GM12878 (cell line): Measurements from ENCODE around the gene TAAR9. TPM values are rescaled to one million over a fixed set of nuclear protein-coding genes. Genes with fewer than 3 reads are reported as not detected.

Experiments
- ATAC-seq: fragments of 200-7000 bp; cut with Tn5 transposase; 3 replicates; pipeline ENCODE4 v1.9.1; 2020; ENCODE audit warnings: mild to moderate bottlenecking, moderate library complexity
- Bru-seq: library from RNA; stranded (reverse); fragments of 400-500 nt; gene quantifications from one replicate; lab custom pipeline; 2021; lab: Mats Ljungman, UMichigan
- BruChase-seq, 2 experiments: library from RNA; stranded (reverse); fragments of 400-500 nt; gene quantifications; one replicate each; lab custom pipeline; 2021; lab: Mats Ljungman, UMichigan
- BruUV-seq: library from RNA; stranded (reverse); fragments of 400-500 nt; replicated peaks from 2 replicates; lab custom pipeline; 2021; lab: Mats Ljungman, UMichigan
- CTCF ChIA-PET: fragments of 300-600 bp; sonication (Branson Sonifier 250); formaldehyde crosslinking; extraction: SDS; loops from one replicate; lab custom pipeline; 2021; ENCODE audit warnings: inconsistent platforms; lab: Yijun Ruan, JAX
- POLR2A ChIA-PET: fragments of 350-600 bp; formaldehyde crosslinking; extraction: SDS; loops from one replicate; lab custom pipeline; 2021; ENCODE audit warnings: inconsistent platforms; lab: Charles Lee
- RAD21 ChIA-PET: fragments of 300-600 bp; sonication (Branson Sonifier 250); formaldehyde crosslinking; loops from one replicate; lab custom pipeline; 2023; ENCODE audit warnings: antibody characterized with exemption; ENCODE audit not compliant: unreplicated experiment; lab: Charles Lee
- SMC1A ChIA-PET: fragments of 300-600 bp; sonication (Branson Sonifier 250); formaldehyde crosslinking; loops from one replicate; lab custom pipeline; 2023; ENCODE audit not compliant: unreplicated experiment, uncharacterized antibody; lab: Charles Lee
- DNase-seq: peaks from one replicate; pipeline ENCODE4 v3.0.0-alpha.2; 2011; ENCODE audit warnings: low read depth, low spot score
- FAIRE-seq: peaks from 3 replicates; lab custom pipeline; 2011; peaks lifted over from hg19 to GRCh38; lab: Jason Lieb, UNC
- H2AFZ ChIP-seq: 2 replicates; pipeline ENCODE4 v1.6.0; 2011; ENCODE audit warnings: low read depth, low read length, control low read depth; ENCODE audit not compliant: control insufficient read depth
- H3K27ac ChIP-seq: 2 replicates; pipeline ENCODE4 v1.5.1; 2011; ENCODE audit warnings: control low read depth; ENCODE audit not compliant: control insufficient read depth, insufficient read depth
- H3K27me3 ChIP-seq, 2 experiments: replicated peaks in 1 of 2; 2 replicates each; pipeline versions ENCODE4 v1.6.0 to v1.6.1; 2011; ENCODE audit warnings: low read length in 1 of 2; ENCODE audit not compliant: control insufficient read depth in 2 of 2, insufficient read depth in 2 of 2
- H3K36me3 ChIP-seq, 2 experiments: 2 replicates each; pipeline ENCODE4 v1.5.1; 2011; ENCODE audit warnings: low read length in 1 of 2; ENCODE audit not compliant: control insufficient read depth in 2 of 2, insufficient read depth in 2 of 2
- H3K4me1 ChIP-seq: 2 replicates; pipeline ENCODE4 v1.6.1; 2011; ENCODE audit warnings: mild to moderate bottlenecking, low read length, moderate library complexity, mixed read lengths; ENCODE audit not compliant: control insufficient read depth, insufficient read depth
- H3K4me2 ChIP-seq: 2 replicates; pipeline ENCODE4 v1.6.0; 2011; ENCODE audit warnings: control low read depth; ENCODE audit not compliant: control insufficient read depth, insufficient read depth
- H3K4me3 ChIP-seq: fragments of 200-600 bp; sonication (generic); 2 replicates; pipeline ENCODE4 v1.5.1; 2016
- H3K79me2 ChIP-seq: 2 replicates; pipeline ENCODE4 v1.6.0; 2011; ENCODE audit warnings: low read length; ENCODE audit not compliant: control insufficient read depth, insufficient read depth
- H3K9ac ChIP-seq: 2 replicates; pipeline ENCODE4 v1.8.0; 2011; ENCODE audit warnings: low read length, control low read depth, mixed read lengths; ENCODE audit not compliant: control insufficient read depth, insufficient read depth
- H3K9me3 ChIP-seq: replicated peaks from 3 replicates; pipeline ENCODE4 v1.5.1; 2011; ENCODE audit warnings: mild to moderate bottlenecking, low read length; ENCODE audit not compliant: control insufficient read depth, insufficient read depth
- H4K20me1 ChIP-seq: 2 replicates; pipeline ENCODE4 v1.6.0; 2011; ENCODE audit not compliant: control insufficient read depth, insufficient read depth
- ATF7 ChIP-seq: fragments of 450-650 bp; IDR thresholded peaks from 2 replicates; pipeline ENCODE4 v1.6.1; 2016; ENCODE audit warnings: low read depth, mild to moderate bottlenecking
- FOXM1 ChIP-seq: IDR thresholded peaks from 2 replicates; pipeline ENCODE4 v1.6.1; 2012; ENCODE audit warnings: low read depth, mild to moderate bottlenecking, inconsistent platforms, low read length, moderate library complexity
- MEF2A ChIP-seq: IDR thresholded peaks from 2 replicates; pipeline ENCODE4 v1.6.1; 2011; ENCODE audit warnings: low read depth, mild to moderate bottlenecking, low read length, moderate library complexity; ENCODE audit not compliant: insufficient read depth
- STAT1 ChIP-seq: fragments of 450-650 bp; conservative IDR thresholded peaks from 2 replicates; pipeline ENCODE4 v1.6.1; 2014; ENCODE audit warnings: antibody characterized with exemption, mild to moderate bottlenecking
- YY1 ChIP-seq: IDR thresholded peaks from 2 replicates; pipeline ENCODE4 v1.6.1; 2011; ENCODE audit warnings: low read depth, mild to moderate bottlenecking, low read length
- ZNF384 ChIP-seq: IDR thresholded peaks from 2 replicates; pipeline ENCODE4 v1.6.1; 2012; ENCODE audit warnings: low read depth, mild to moderate bottlenecking, low read length, improper control_type of control experiment, borderline replicate concordance
- ZZZ3 ChIP-seq: IDR thresholded peaks from 2 replicates; pipeline ENCODE4 v1.6.1; 2011; ENCODE audit warnings: low read depth; ENCODE audit not compliant: control insufficient read depth, insufficient read length
- WGBS: methylation state at CpG from one replicate; pipeline ENCODE4 v1.1.6; 2016; ENCODE audit warnings: low lambda C conversion rate; ENCODE audit not compliant: insufficient replicate concordance, insufficient coverage; ENCODE audit errors: missing lambda C conversion rate; 5-methylcytosine and 5-hydroxymethylcytosine counted together
- in situ Hi-C: fragments of 300-500 bp; cut with MboI; formaldehyde crosslinking; loops from 9 replicates; pipeline ENCODE4 v1.14.3; 2018; ENCODE audit warnings: mixed read lengths
- intact Hi-C: fragments of 100-400 bp; cut with micrococcal nuclease; formaldehyde crosslinking; loops from one replicate; pipeline ENCODE4 v1.14.2; 2022; ENCODE audit not compliant: unreplicated experiment
- long read RNA-seq, 2 experiments: library from polyadenylated mRNA; unstranded; transcript quantifications; one replicate each; pipeline ENCODE4 v2.0.0, GENCODE V29; 2019 to 2020
- polyA minus RNA-seq, 3 experiments: library from RNA; depleted of rRNA, polyadenylated mRNA; stranded (reverse); fragments of >200 nt; gene quantifications; 2 replicates each; pipeline ENCODE4 v1.2.3, GENCODE V29; 2011
- polyA plus RNA-seq, 11 experiments: library from polyadenylated mRNA; depleted of rRNA in 4 of 11; unstranded in 6 of 11; stranded (reverse) in 5 of 11; fragments of >200 nt; fragmentation: Nextera tagmentation in 4 of 11; fragmentation: Illumina TruSeq in 1 of 11; extraction: Ambion mirVana in 4 of 11; extraction: Trizol in 1 of 11; gene quantifications; 1 replicate in 1 of 11; 2 replicates in 10 of 11; pipeline versions ENCODE4 v1.2.1 to v1.2.3, GENCODE V29; 2011 to 2016; ENCODE audit warnings: inconsistent platforms in 2 of 11, missing spikeins in 2 of 11, low read depth in 1 of 11
- total RNA-seq, 4 experiments: library from RNA; depleted of rRNA in 3 of 4; stranded (reverse); fragments of >200 nt in 3 of 4; fragmentation: Illumina TruSeq in 1 of 4; extraction: Trizol in 1 of 4; gene quantifications; 2 replicates each; pipeline versions ENCODE4 v1.2.1 to v1.2.3, GENCODE V29; 2013 to 2021
- TF ChIP-seq, protein P1 (sequence below): fragments of 450-650 bp; formaldehyde crosslinking; IDR thresholded peaks from 2 replicates; pipeline ENCODE4 v1.5.0; 2022; ENCODE audit warnings: mild to moderate bottlenecking, missing genetic modification characterization
- TF ChIP-seq, protein P2 (sequence below): IDR thresholded peaks from 2 replicates; pipeline ENCODE4 v1.6.1; 2011; ENCODE audit warnings: low read depth, mild to moderate bottlenecking, low read length, moderate library complexity, borderline replicate concordance; ENCODE audit errors: extremely low read depth

The TAAR9 gene, protein sequence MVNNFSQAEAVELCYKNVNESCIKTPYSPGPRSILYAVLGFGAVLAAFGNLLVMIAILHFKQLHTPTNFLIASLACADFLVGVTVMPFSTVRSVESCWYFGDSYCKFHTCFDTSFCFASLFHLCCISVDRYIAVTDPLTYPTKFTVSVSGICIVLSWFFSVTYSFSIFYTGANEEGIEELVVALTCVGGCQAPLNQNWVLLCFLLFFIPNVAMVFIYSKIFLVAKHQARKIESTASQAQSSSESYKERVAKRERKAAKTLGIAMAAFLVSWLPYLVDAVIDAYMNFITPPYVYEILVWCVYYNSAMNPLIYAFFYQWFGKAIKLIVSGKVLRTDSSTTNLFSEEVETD
- not detected in 2 replicates for total RNA-seq (2013; cell fraction: nucleolus; rRNA removed)
- total RNA-seq (2014; rRNA removed) = not detected in 2 replicates
- not detected in 2 replicates for total RNA-seq (2014; rRNA removed; fragmentation: Illumina TruSeq; extraction: Trizol)
- total RNA-seq (2021) = not detected in 2 replicates
- not detected for polyA plus RNA-seq (2011; ENCODE audit: low read depth)
- polyA plus RNA-seq (2011; rRNA removed) = not detected in 2 replicates
- polyA plus RNA-seq (2011; cell fraction: cytosol; rRNA removed) = not detected in 2 replicates
- polyA plus RNA-seq (2011; cell fraction: nucleus; rRNA removed) = not detected in 2 replicates
- polyA plus RNA-seq (2012) = not detected in 2 replicates
- not detected in 2 replicates for polyA plus RNA-seq (2014; fragmentation: Illumina TruSeq; extraction: Trizol)
- polyA plus RNA-seq (2014; fragmentation: Nextera tagmentation; extraction: Ambion mirVana) = not detected
- polyA plus RNA-seq (2014; rRNA removed) = not detected in 2 replicates
- polyA plus RNA-seq (2016; fragmentation: Nextera tagmentation; extraction: Ambion mirVana) = not detected
- not detected in 2 replicates for polyA minus RNA-seq (2011; rRNA and poly(A)+ RNA removed)
- polyA minus RNA-seq (2011; cell fraction: cytosol; rRNA and poly(A)+ RNA removed) = not detected in 2 replicates
- not detected in 2 replicates for polyA minus RNA-seq (2011; cell fraction: nucleus; rRNA and poly(A)+ RNA removed)
- Bru-seq, nascent RNA = not detected
- BruChase-seq, experiment 1, labeled RNA remaining after a 6-hour chase = not detected
- BruChase-seq, experiment 2, labeled RNA remaining after a 2-hour chase = not detected
- long read RNA-seq, experiment 1 = 0 reads
- long read RNA-seq, experiment 2 = 0 reads

DNA sequence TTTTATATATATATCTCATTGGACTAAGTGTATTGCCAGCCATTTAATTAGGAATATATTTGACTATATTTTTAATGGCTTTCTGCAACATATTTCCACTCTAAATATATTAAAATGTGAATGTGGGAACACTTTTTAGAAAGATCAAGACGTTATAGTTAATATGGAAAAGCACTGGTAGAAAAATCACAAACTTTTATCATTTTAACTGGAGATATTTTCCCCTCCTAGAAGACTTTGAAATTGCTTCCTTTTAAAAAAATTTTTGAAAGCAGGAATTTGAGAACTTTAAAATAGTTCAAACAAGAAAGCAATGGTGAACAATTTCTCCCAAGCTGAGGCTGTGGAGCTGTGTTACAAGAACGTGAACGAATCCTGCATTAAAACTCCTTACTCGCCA is at the start of gene TAAR9:
TAAR9 (plus strand) TSS at position 301 of the 400 bp plus-strand sequence; CDS start at position 314, 13 bp downstream.
- FAIRE-seq = no peak

More for the DNA sequence above, at the start of gene TAAR9:
- intact Hi-C loops (loop anchor here (10.0 kb wide), 1 partner anchor 257 kb away; the partner anchor contains the start of gene SLC18B1), in situ Hi-C loops (no loop called here)
- Histone ChIP-seq H3K4me1 (no peaks in the 10 kb centered on the region), H4K20me1 (no peaks in the 10 kb centered on the region)
- TF ChIP-seq, protein P1, sequence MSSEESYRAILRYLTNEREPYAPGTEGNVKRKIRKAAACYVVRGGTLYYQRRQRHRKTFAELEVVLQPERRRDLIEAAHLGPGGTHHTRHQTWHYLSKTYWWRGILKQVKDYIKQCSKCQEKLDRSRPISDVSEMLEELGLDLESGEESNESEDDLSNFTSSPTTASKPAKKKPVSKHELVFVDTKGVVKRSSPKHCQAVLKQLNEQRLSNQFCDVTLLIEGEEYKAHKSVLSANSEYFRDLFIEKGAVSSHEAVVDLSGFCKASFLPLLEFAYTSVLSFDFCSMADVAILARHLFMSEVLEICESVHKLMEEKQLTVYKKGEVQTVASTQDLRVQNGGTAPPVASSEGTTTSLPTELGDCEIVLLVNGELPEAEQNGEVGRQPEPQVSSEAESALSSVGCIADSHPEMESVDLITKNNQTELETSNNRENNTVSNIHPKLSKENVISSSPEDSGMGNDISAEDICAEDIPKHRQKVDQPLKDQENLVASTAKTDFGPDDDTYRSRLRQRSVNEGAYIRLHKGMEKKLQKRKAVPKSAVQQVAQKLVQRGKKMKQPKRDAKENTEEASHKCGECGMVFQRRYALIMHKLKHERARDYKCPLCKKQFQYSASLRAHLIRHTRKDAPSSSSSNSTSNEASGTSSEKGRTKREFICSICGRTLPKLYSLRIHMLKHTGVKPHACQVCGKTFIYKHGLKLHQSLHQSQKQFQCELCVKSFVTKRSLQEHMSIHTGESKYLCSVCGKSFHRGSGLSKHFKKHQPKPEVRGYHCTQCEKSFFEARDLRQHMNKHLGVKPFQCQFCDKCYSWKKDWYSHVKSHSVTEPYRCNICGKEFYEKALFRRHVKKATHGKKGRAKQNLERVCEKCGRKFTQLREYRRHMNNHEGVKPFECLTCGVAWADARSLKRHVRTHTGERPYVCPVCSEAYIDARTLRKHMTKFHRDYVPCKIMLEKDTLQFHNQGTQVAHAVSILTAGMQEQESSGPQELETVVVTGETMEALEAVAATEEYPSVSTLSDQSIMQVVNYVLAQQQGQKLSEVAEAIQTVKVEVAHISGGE (CRISPR knock-in tag) = no peak
- TF ChIP-seq MEF2A = no peak
- TF ChIP-seq ATF7 = no peak
- TF ChIP-seq ZZZ3 = no peak
- TF ChIP-seq, protein P2, sequence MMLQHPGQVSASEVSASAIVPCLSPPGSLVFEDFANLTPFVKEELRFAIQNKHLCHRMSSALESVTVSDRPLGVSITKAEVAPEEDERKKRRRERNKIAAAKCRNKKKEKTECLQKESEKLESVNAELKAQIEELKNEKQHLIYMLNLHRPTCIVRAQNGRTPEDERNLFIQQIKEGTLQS = no peak
- no peak for TF ChIP-seq FOXM1
- no peak for TF ChIP-seq YY1
- no peak for TF ChIP-seq ZNF384
- TF ChIP-seq STAT1 = no peak
- TF ChIP-seq, all 136 proteins: peak for 0
- Histone ChIP-seq H3K9me3 (no peaks in the 10 kb centered on the region), H2AFZ (no peak within 1 kb of the TSS), H3K79me2 (no peaks in the 10 kb centered on the region), H3K27me3 (peaks cover 1 to 3% of the 10 kb centered on the region in 2 experiments; a peak in 3 of 4 replicates), H3K4me3 (no peak within 1 kb of the TSS), H3K27ac (no peak within 1 kb of the TSS), H3K4me2 (no peak within 1 kb of the TSS), H3K36me3 (no peaks in the 10 kb centered on the region), H3K9ac (no peak within 1 kb of the TSS)
- no peak for ATAC-seq
- POLR2A ChIA-PET = no interaction called here
- no peak for DNase-seq
- SMC1A ChIA-PET = no interaction called here
- WGBS = 13% methylated on average over 4 of the region's 4 CpGs
- CTCF ChIA-PET = interaction anchor here (1.0 to 1.6 kb wide), 2 partner anchors 9 to 229 kb away, joined by 3 to 5 read pairs; no protein-coding TSS in a partner anchor
- RAD21 ChIA-PET = no interaction called here
- no TSS peak for BruUV-seq
